OCI-LY1 (cell line): ENCODE data around the gene RDH11.

ENCODE experiments used
- H2AFZ ChIP-seq: fragments of 200-600 bp; sonication (generic), shearing (Covaris generic); 2 replicates; pipeline ENCODE4 v1.6.0; 2014; ENCODE audit warnings: antibody characterized with exemption, mild to moderate bottlenecking, low read length
- H3F3A ChIP-seq: fragments of 200-600 bp; sonication (generic), shearing (Covaris generic); 2 replicates; pipeline ENCODE4 v1.6.0; 2014; ENCODE audit warnings: mild to moderate bottlenecking, antibody characterized with exemption, low read length, moderate library complexity; ENCODE audit not compliant: insufficient read depth
- H3K27ac ChIP-seq: fragments of 200-600 bp; sonication (generic); 2 replicates; pipeline ENCODE4 v1.5.1; 2014; ENCODE audit warnings: low read length, mixed run types, mild to moderate bottlenecking, low read depth; ENCODE audit not compliant: poor library complexity, severe bottlenecking
- H3K27me3 ChIP-seq: fragments of 200-600 bp; sonication (generic); 2 replicates; pipeline ENCODE4 v1.6.0; 2014; ENCODE audit warnings: antibody characterized with exemption, mild to moderate bottlenecking, low read length, moderate library complexity; ENCODE audit not compliant: insufficient read depth
- H3K36me3 ChIP-seq: fragments of 200-600 bp; sonication (generic); 2 replicates; pipeline ENCODE4 v1.6.1; 2014; ENCODE audit warnings: mild to moderate bottlenecking, antibody characterized with exemption, low read length, moderate library complexity, mixed read lengths; ENCODE audit not compliant: insufficient read depth
- H3K4me1 ChIP-seq: fragments of 200-600 bp; sonication (generic); 2 replicates; pipeline ENCODE4 v1.5.1; 2014; ENCODE audit warnings: mild to moderate bottlenecking, low read length, moderate library complexity; ENCODE audit not compliant: insufficient read depth, severe bottlenecking
- H3K4me2 ChIP-seq: fragments of 200-600 bp; sonication (generic), shearing (Covaris generic); 2 replicates; pipeline ENCODE4 v1.6.1; 2014; ENCODE audit warnings: low read length
- H3K4me3 ChIP-seq: fragments of 200-600 bp; sonication (generic); 2 replicates; pipeline ENCODE4 v1.5.1; 2014; ENCODE audit warnings: low read length, low read depth, mild to moderate bottlenecking, mixed read lengths; ENCODE audit not compliant: poor library complexity, severe bottlenecking
- H3K79me2 ChIP-seq: fragments of 200-600 bp; shearing (Covaris generic); 2 replicates; pipeline ENCODE4 v1.6.1; 2016; ENCODE audit warnings: mixed run types, low read length, mixed read lengths; ENCODE audit not compliant: insufficient read depth
- H3K9ac ChIP-seq: fragments of 200-600 bp; sonication (generic), shearing (Covaris generic); 2 replicates; pipeline ENCODE4 v1.6.1; 2014; ENCODE audit warnings: mild to moderate bottlenecking, low read length, mixed read lengths
- H3K9me2 ChIP-seq: fragments of 200-600 bp; sonication (generic), shearing (Covaris generic); 2 replicates; pipeline ENCODE4 v1.6.1; 2014; ENCODE audit warnings: low read depth, mild to moderate bottlenecking, low read length, mixed read lengths
- H3K9me3 ChIP-seq: fragments of 200-600 bp; shearing (Covaris generic); 2 replicates; pipeline ENCODE4 v1.6.1; 2014; ENCODE audit warnings: low read length, mixed read lengths
- H4K20me1 ChIP-seq: fragments of 200-600 bp; sonication (generic), shearing (Covaris generic); 2 replicates; pipeline ENCODE4 v1.6.0; 2016; ENCODE audit warnings: mild to moderate bottlenecking, low read length; ENCODE audit not compliant: insufficient read depth
- CTCF ChIP-seq: fragments of 200-600 bp; sonication (generic), shearing (Covaris generic); IDR thresholded peaks from 2 replicates; pipeline ENCODE4 v1.5.1; 2017; ENCODE audit warnings: mild to moderate bottlenecking, antibody characterized with exemption, low read length, moderate library complexity, mixed read lengths
- EZH2 ChIP-seq: fragments of 200-600 bp; sonication (generic), shearing (Covaris generic); IDR thresholded peaks from 2 replicates; pipeline ENCODE4 v1.8.0; 2017; ENCODE audit warnings: borderline replicate concordance, mixed run types, mild to moderate bottlenecking, antibody characterized with exemption, low read length, moderate library complexity, mixed read lengths

Gene RDH11

GRCh38 chr14:67674480-67675218 is 20.9 kb downstream of the RDH11 start, which contains the start of gene VTI1B:
Gene VTI1B, minus strand, starts transcription at chr14:67674632. Its CDS starts 143 bp downstream, at chr14:67674489.
- peaks cover 29% of the 10 kb centered on the region for H3K79me2 ChIP-seq
- peak within 1 kb of the TSS; percentile 44 for H3K27ac ChIP-seq
- H3K9me2 ChIP-seq = no peaks in the 10 kb centered on the region
- no peaks in the 10 kb centered on the region; the same call in 1 of the 2 replicates for H3F3A ChIP-seq
- H3K27me3 ChIP-seq = no peaks in the 10 kb centered on the region
- no peak for TF ChIP-seq EZH2
- TF ChIP-seq CTCF = peak; percentile 18; the same call in 1 of the 2 replicates
- H4K20me1 ChIP-seq = 0 out of 2 replicates have a peak, but pooled peaks cover 3% of the 10 kb centered on the region
- H3K9me3 ChIP-seq = no peaks in the 10 kb centered on the region
- peaks cover 29% of the 10 kb centered on the region for H3K4me1 ChIP-seq
- 0 out of 2 replicates have a peak within 1 kb of the TSS, but pooled peaks have one; percentile 8 for H2AFZ ChIP-seq
- H3K4me2 ChIP-seq = peak within 1 kb of the TSS; percentile 99
- H3K4me3 ChIP-seq = peak within 1 kb of the TSS; percentile 81
- H3K36me3 ChIP-seq = peaks cover 30% of the 10 kb centered on the region
- peak within 1 kb of the TSS; percentile 84 for H3K9ac ChIP-seq

- no peaks in the 10 kb centered on the region for H3K27me3 ChIP-seq
- no peak overlapping the region for H3K27ac ChIP-seq
- H3K4me2 ChIP-seq = peak overlapping the region; percentile 99
- H3K4me3 ChIP-seq = peak overlapping the region; percentile 81
- H3K79me2 ChIP-seq = peaks cover 29% of the 10 kb centered on the region
- no peaks in the 10 kb centered on the region for H3K9me3 ChIP-seq
- H3K9me2 ChIP-seq = no peaks in the 10 kb centered on the region
- peaks cover 28% of the 10 kb centered on the region for H3K36me3 ChIP-seq
- no peaks in the 10 kb centered on the region; the same call in 1 of the 2 replicates for H3F3A ChIP-seq
- H2AFZ ChIP-seq = no peak overlapping the region
- H3K9ac ChIP-seq = peak overlapping the region; percentile 84
- TF ChIP-seq CTCF = peak; percentile 24; the same call in 1 of the 2 replicates
- TF ChIP-seq EZH2 = no peak
- H3K4me1 ChIP-seq = peaks cover 29% of the 10 kb centered on the region
- H4K20me1 ChIP-seq = 0 out of 2 replicates have a peak, but pooled peaks cover 3% of the 10 kb centered on the region
Observed at GRCh38 chr14:67674139-67674479, 21.5 kb downstream of the RDH11 start.

DNA sequence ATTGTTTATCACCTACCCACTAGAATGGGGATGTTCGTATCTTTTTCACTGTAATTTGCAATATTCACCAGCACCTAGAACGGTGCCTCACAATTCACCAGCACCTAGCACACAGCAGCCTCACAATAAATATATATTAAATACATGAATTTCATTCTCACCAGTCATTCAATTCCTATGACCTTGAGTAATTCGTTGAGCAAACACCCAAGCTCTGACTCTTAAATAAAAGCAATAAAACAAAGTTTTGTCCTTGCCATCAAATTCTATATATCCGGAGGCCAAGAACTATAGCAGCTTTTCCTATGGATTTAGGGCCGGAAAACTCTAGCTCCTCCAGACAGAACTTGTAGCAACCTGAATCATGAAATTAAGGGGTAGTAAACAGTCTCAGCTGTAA is 22.1 kb downstream of the RDH11 start:
- no peaks in the 10 kb centered on the region for H3K9me2 ChIP-seq
- peaks cover 29% of the 10 kb centered on the region for H3K4me1 ChIP-seq
- H3K4me3 ChIP-seq = peak overlapping the region; percentile 81
- H3K27ac ChIP-seq = no peak overlapping the region
- H3K9ac ChIP-seq = peak overlapping the region; percentile 84
- H4K20me1 ChIP-seq = 0 out of 2 replicates have a peak, but pooled peaks cover 3% of the 10 kb centered on the region
- TF ChIP-seq CTCF (no peak), EZH2 (no peak)
- no peak overlapping the region for H2AFZ ChIP-seq
- H3K4me2 ChIP-seq = peak overlapping the region; percentile 99
- peaks cover 22% of the 10 kb centered on the region for H3K36me3 ChIP-seq
- no peaks in the 10 kb centered on the region; the same call in 1 of the 2 replicates for H3F3A ChIP-seq
- no peaks in the 10 kb centered on the region for H3K9me3 ChIP-seq
- H3K27me3 ChIP-seq = no peaks in the 10 kb centered on the region
- peaks cover 29% of the 10 kb centered on the region for H3K79me2 ChIP-seq
